ENCODE data around the gene RNF10. TPM values are rescaled to one million over a fixed set of nuclear protein-coding genes. Genes with fewer than 3 reads are reported as not detected.

Gene RNF10
- total and polyA plus RNA-seq, 9 of the 15 experiments (the other 6 are each of a cell fraction or from before 2014, with no cell fraction given), result 43.0 to 139 (median 80.1) TPM

GRCh38 chr12:120625557-120626419 is 91.6 kb downstream of the RNF10 start (continued):
- peak; percentile 2; the same call in 1 of the 2 replicates for TF ChIP-seq JUND (IDR thresholded peaks at IDR 0.05; ENCODE audit: borderline replicate concordance, low read depth, low read length)
- no peak for TF ChIP-seq JUND (tag; IDR thresholded peaks at IDR 0.05; ENCODE audit: borderline replicate concordance, low read depth, low read length)
- TF ChIP-seq RERE (CRISPR knock-in tag; IDR thresholded peaks at IDR 0.05; ENCODE audit: borderline replicate concordance), result no peak
- TF ChIP-seq CTCF (IDR thresholded peaks at IDR 0.05 in 2 of 3, conservative IDR thresholded peaks at IDR 0.05 in 1 of 3; ENCODE audit: insufficient read depth in 2 of 3, low read depth in 1 of 3, low read length in 3 of 3), result peak in 2 of 3 experiments; percentile 13 to 37; a peak in 2 of 6 replicates
- TF ChIP-seq TCFL5 (CRISPR knock-in tag; conservative IDR thresholded peaks at IDR 0.05), result no peak
- TF ChIP-seq VEZF1 (CRISPR knock-in tag; IDR thresholded peaks at IDR 0.05), result peak; percentile 17; the same call in 1 of the 2 replicates
- peak; percentile 20; the same call in 1 of the 2 replicates for TF ChIP-seq PHF8 (IDR thresholded peaks at IDR 0.05; ENCODE audit: borderline replicate concordance, low read length)
- TF ChIP-seq TBP (optimal IDR thresholded peaks at IDR 0.05; ENCODE audit: low read depth, low read length), result peak; percentile 41
- TF ChIP-seq ZNF583 (CRISPR knock-in tag; IDR thresholded peaks at IDR 0.05), result no peak
- 0 out of 2 replicates have a peak, but pooled peaks have one; percentile 21 for TF ChIP-seq FOXM1 (IDR thresholded peaks at IDR 0.05; ENCODE audit: low read depth)
- no peak for TF ChIP-seq FOXM1 (CRISPR knock-in tag; IDR thresholded peaks at IDR 0.05; ENCODE audit: low read depth)
- no peak for TF ChIP-seq GATA2 (CRISPR knock-in tag; IDR thresholded peaks at IDR 0.05)
- peak; percentile 42 to 90 (median 75) for TF ChIP-seq YY1 (IDR thresholded peaks at IDR 0.05; ENCODE audit: borderline replicate concordance in 1 of 3, control insufficient read depth in 1 of 3, extremely low read depth in 1 of 3, insufficient read depth in 3 of 3, insufficient read length in 1 of 3, insufficient replicate concordance in 2 of 3, low read depth in 1 of 3, low read length in 2 of 3)
- TF ChIP-seq RAD51 (IDR thresholded peaks at IDR 0.05; ENCODE audit: borderline replicate concordance, low read depth), result peak; percentile 96
- peak; percentile 98 for TF ChIP-seq ZBTB2 (IDR thresholded peaks at IDR 0.05)

Measured in K562 (cell line).